Hypothalamus (tissue), 51 donors: Measurements from ENCODE around the gene LIFR.
A peak's percentile ranks its signal among the peaks of the same experiment; 100 is the strongest.
"Not testable (repeated sequence)": the region's sequence is repeated elsewhere in the genome, so short reads cannot be mapped to it uniquely, and the experiment has no call there.

Source experiments
- DNase-seq, 51 donors: peaks; one replicate each; lab custom pipeline; 2025; lab: John Stamatoyannopoulos, UW

Gene LIFR

DNA sequence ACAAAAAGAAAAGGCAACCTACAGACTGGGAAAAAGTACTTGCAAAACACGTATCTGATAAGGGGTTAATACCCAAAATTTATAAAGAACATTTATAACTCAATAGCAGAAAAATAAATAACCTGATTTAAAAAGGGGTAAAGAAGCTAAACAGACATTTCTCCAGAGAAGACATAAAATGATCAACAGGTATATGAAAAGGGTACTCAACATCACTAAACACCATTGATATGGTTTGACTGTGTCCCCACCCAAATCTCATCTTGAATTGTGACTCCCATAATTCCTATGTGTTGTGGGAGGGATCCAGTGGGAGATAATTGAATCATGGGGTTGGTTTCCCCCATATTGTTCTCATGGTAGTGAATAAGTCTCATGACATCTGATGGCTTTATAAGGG is 27.1 kb upstream of the LIFR start:
- no peak for DNase-seq

DNA sequence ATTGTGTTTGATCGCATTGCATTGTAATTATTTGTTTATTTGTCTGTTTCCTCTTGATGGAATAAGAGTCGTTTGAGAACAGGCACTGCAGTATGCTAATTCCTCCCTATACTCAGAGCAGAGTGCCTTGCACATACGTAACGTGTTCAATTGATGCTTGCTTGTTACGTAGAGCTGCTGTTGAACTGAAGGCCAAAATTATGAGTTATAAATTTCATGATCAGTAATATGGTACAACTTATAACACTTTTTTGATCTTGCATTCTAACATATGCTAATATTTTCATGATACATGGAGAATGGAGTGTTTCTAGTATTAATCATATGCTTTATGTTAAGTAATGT is 26.5 kb upstream of the LIFR start:
- no peak for DNase-seq

DNA sequence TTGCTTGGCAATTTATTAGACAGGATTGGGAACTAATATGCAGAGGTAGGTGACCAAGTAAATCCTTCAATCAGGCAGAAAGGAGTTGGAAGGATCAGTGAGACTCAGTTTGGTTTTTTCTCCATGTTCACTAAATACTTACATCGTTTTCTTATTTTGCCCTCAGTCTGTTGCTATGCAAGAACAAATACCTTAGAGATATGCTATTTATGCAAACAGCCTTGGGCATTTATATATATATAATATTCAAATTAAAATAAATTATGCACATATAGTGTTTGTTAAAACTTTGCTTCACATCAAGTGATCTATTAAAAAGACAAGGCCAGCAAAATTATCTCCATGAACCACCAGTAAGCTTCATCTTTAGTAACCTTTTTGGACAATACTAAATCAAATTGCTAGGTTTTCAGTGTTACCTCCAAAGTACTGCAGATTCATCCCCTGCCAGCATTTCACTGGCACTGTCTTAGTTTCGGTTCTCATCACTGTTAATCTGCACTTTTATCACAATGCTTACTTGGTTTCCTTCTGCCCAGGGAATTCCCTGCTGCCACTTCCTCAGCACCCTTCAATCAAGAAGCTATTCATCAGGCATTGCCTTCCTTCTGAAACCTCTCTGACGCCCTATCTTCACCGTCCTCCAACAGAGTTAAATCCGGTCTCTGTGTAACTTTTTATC is 26.0 kb upstream of the LIFR start:
- no peak for DNase-seq

DNA sequence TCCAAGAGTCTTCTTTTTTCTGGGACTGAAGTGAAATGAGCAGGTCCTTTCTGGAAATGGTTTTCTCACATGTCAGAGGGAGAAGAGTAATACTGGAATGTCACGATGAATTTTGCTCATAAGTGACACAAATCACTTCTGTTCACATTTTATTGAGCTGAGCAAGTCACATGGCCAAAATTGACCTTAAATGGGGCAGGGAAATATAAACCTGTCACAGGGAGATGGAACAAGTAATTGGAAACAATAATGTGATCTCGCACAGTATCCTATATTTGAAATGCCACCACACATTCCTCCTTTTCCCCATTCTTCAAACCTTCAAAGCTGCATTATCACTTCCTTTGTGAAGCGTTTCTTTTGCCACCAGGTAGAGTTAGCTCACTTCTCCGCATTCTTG is 25.2 kb upstream of the LIFR start:
- DNase-seq, result no peak

DNA sequence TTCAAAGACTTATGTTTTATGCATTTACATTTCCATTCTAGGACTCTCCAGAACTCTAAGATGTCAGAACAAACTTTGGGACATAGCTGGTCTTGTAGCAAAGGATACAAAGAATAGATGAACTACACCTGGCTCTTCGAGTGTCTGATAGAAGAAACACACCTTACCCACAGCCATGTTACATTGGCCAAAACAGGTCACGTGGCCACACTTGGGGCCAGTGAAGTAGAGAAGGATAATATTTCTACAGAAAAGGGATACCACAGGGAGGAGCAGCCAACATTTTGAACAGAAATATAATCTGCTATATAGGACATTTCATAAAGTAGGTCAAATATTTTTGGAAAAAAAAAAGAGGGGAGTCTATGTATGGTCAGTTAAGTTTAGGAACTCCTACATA is 22.7 kb upstream of the LIFR start:
- DNase-seq, result no peak

DNA sequence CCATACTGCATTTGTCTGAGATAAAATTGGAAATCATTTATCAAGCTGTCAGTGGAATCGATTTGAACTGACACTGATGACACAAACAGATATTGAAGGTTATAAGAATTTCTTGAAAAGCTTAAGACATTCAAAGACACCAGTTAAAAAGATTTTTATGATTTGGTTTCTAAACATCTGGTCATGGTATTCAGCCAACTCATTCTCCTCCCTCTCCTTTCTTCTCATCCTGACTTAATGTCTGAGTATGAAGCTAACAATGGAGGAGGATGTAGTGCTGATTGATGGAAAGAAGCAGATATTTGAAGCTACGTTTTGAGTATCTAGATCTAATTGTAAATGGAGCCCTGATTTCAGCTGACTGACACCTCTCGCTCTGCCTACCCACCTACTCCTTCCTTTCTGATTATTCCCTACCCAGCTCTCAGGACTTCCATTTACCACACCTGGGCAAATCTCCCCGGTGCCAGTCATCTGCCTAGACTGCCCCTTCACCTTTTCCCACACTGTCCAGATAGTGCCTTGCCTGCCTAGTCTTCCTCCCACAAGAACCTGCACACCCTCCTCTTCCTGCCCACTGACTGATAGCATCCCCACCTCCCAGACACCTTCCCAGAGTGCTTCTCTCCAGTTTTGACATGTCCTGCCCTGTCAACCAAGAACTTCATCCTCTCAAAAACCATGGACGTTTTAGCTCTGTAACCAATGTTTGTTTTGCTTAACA is 20.7 kb upstream of the LIFR start:
- DNase-seq, result no peak

DNA sequence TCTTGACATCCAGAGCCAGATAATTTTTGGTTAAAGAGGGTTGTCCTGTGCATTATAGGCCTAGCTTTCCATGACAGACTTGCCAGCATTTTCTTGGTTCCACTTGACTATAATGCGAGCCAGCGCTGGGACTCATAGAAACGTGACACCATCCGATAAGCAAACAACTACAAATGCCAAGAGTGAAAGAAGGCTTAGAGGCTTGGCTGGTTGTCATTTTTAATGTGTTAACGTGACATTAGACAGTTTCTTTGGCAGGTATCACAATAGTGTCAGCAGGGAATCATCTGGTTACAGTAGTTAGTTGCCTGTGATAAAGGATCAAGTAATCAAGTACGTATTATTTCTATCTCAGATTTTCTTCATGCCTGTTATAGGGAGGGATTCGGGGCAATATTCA is 20.0 kb upstream of the LIFR start:
- no peak for DNase-seq

DNA sequence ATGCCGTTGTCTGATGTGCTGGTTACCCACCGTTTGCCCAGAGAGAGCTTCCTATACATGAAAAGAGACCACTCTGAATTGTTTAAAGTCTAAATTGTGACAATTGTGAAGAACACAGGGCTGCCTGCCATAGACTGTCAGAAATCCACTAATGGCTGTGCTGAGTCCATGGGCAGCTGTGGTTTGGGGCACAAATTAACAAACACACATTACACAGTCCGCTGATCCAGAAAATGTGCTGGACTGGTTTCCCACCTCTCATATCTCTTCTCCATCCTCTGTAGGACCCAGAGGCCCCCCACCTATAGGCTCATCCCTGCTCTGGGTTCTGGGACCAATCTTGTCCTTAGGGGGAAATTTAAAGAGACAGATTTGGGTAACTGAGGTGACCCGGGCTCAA is 19.0 kb upstream of the LIFR start:
- DNase-seq, result no peak

DNA sequence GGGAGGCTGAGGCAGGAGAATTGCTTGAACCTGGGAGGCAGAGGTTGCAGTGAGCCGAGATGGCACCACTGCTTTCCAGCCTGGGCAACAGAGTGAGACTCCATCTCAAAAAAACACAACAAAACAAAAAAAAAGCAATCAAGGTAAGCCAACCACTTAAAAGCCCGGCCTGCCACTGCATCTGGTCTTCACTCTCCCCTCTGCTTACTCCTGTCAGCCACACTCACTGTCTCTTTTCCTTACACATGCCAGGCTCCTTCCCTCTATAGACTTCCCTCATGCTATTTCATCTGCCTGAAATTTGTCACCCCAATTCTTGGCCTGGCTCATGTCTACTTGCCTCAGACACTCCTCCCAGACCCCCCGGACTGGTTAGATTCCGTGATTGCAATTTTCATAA is 17.6 kb upstream of the LIFR start:
- DNase-seq, result no peak

DNA sequence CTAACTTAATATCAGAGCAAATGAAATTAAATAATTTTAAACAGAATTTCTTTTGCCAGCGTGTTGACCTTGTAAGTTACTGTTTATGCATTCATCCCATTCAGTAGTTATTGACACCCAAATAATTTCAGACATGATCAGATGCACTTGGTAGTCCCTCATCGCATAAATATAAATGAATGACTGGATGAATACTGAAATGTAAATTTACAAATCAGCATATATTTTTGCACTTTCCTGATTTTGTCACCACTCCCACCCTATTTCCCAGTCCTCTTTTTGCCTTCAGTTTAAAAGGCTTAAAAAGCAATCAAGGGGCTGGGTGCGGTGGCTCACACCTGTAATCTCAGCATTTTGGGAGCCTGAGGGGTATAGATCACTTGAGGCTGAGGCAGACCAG is 17.1 kb upstream of the LIFR start:
- DNase-seq, result no peak

DNA sequence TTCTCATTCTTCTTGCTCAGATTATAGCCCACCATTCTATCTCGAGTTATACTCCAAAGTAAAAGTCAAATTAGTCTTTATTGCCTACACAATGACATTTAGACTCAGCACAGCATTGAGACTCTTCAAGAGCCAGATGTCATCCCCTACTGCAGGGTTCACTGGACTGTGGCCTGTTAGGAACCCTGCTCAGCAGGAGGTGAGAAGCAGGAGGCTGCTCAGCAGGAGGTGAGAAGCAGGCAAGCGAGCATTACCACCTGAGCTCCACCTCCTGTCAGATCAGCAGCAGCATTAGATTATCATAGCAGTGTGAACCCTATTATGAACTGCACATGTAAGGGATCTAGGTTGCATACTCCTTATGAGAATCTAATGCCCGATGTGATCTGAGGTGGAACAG is 12.7 kb upstream of the LIFR start:
- no peak for DNase-seq

DNA sequence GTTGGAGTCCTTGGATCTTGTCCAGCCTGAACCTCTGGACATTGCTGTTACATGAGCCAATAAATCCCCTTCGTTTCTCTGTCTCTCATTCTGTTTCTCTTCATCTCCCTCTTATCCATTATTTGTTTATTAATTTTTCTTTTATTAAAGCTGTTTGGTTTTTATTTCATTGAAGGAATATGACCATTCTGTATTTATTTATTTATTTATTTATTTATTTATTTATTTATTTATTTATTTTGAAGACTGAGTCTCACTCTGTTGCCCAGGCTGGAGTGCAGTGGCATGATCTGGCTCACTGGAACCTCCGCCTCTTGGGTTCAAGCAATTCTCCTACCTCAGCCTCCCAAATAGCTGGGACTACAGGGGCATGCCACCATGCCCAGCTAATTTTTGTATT is 10.9 kb upstream of the LIFR start:
- not testable (repeated sequence) for DNase-seq

DNA sequence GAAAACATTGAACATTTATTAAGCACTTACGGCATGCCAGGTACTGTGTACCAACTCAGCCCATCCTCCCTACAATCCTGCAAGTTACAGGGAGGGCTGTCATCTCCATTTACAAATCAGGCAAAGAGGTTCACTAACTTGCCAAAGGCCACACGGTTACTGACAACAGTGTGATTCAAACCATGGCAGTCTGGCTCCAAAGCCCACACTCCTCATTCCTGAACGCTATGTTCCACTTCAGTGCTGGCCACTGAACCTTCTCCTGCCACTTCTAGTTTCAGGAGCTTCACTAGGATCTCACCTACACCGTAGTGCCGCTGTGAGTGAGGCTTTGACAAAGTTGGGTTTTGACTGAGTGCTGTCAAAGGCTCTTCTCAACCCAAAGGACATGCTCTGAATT is 7.2 kb upstream of the LIFR start:
- no peak for DNase-seq

DNA sequence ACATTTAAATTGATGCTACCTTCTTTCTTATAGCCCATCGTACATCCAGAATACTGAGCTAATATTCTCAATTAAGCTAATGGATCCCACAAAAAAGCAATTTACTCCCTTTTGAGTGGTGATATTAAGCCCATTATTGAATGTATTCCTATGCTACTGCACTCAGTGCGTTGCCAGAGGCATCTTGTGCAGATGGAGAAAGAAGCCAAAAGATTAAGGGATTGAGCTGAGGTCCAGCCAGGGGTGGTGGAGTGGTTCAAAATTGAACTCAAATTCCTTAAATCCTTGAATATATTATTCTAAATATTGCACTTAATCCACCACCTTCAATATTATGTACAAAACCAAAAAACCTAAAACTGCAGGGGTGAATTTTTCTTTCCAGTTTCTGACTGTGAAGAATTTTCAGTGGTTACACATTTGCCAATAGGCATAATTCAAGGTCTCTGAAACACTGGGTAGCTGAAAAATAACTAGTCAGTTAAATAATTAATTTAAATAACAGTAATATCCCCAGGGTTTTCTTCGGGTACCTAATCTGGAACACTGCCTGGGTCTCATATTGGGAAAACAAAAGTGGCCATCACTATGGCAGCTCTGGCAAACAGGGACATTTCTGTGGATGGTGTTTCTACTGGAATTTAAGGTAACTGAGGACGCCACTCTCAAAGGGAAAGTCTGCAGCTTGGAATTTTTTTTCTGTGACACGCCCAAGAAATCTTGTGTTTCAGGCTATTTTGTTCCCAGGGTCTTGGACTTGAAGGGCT is 6.2 kb upstream of the LIFR start:
- DNase-seq, result no peak

DNA sequence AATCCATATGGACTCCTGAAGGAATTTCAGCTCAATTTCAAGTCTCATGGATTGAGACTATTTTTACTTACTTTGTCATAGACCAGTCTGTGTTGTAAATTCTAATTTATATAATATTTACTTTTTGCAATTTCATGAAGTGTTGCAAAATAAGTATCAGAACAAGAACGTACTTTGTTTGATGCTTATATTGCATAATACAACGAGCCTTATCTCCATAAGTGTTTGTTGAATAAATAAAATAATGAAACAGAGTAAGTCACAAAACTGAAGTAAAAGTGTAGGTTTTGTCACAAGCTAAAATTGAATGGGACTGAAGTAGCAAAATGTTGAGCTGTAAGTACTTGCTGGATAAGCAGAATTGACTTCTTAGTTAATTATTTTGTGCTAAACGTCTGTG is 3.0 kb upstream of the LIFR start:
- no peak for DNase-seq

DNA sequence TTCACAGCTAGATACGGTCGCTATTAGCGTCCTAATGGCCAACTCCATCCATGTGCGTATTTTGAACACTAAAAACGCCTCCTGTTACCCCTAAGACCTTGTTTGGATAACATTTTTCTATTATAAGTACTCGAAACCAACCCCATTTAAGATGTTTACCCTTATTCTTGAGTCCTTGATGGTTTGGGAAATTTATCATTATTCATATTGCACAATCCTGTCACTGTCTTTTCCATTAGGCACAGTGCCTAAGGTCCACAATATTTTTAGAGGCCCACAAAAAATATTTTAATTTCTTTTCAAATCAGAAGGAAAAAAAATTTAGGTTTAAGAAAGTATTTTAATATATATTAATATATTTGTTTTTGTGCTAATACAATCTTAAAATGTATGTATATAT is 1.3 kb upstream of the LIFR start:
- no peak for DNase-seq

DNA sequence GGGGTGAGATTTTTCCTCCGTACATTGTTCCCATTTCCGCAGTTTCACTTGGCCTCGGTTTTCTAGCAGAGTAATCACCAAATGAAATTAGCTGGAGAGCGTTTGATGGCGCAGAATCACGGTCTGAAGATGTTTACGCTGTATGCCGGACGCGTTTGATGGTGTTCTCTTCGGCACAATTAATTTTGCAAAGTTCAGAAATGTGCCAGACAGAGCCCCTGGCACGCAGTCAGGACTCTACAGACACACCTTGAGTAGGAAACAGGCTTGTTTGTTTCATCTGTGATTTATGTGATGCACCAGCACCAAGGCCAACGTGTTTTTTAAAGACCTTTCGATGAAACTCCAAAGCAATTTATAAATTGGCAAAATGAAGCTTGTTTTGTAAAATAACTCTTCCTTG is 863 bp upstream of the LIFR start:
- DNase-seq, result peak in 4 of 51 donors; percentile 44 to 77 (median 64)

DNA sequence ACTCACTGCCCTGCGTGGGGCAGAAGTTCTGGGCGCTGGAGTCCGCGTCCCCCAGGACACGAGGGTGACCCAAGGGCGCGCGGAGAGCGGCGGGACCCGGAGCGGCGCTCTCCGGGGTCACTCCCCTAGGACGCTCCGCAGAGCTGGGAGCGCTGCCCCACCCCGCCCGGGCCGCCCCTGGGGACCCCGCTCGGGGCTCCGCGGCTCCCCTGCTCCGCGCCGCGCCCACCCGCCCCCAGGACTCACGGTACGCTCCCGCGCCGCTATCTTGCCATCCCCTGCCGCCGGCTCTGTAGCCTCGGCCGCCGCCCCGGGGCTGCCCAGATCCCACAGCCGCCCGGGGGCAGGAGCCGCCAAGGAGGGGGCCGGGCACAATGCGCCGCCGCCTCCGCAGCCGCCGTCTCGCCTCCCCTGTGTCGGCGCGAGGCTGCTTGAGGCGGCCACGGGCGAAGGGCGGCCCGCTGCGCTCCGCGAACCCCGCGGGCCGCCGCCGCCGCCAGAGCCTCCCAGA is 303 bp downstream of the LIFR start:
- peak in 6 of 51 donors; percentile 39 to 72 (median 53) for DNase-seq

DNA sequence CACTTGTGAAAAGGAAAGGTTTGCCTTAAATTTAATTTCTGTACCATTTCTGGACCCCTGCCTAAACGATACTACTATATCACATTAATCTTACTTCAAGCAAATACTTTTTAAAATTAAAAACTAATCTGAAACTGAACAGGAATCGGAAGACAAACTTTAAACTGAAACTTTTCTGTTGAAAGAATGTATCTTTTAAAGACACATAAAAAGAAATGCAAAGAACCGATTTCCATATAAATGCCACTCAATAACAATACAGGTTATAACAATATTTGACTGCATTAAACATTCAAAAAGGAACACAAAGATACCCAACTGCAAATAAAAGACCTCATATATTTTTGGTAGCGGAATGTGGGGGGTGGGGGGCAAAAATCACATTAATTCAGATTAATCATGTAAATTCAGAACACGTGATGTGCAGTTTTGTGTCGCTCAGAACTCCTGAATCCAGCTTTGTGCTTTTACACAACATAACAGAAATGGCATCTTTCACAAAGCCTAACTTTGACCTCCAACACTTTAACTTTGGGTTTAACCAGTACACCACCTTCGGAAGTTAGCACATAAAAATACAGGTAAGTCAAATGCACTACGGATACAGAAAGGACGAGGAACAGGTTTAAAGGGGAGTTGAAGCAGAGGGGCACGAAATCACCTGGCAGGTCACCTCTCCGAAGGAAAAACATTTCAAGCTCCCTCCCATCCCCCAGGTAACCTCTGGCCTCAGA is 925 bp downstream of the LIFR start:
- DNase-seq, result peak in 1 of 51 donors; percentile 57

DNA sequence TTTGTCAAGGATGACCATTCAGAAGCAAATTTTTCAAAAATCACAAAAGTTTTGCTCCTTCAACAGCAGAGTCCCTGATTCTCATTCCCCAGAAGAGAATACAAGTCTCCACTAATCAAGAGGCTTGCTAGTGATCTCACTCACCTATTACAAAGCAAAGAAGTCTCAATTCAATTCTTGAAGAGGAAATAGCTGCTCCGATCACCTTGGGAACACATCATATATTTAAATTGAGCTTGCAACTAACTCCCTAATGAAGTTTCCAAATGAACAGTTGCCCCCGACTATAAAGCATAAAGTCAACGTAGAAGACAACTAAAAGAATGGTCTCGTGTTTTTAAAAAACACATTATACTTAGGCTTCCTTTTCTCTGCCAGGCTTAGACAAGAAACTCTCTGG is 1.6 kb downstream of the LIFR start:
- peak in 1 of 51 donors; percentile 76 for DNase-seq

DNA sequence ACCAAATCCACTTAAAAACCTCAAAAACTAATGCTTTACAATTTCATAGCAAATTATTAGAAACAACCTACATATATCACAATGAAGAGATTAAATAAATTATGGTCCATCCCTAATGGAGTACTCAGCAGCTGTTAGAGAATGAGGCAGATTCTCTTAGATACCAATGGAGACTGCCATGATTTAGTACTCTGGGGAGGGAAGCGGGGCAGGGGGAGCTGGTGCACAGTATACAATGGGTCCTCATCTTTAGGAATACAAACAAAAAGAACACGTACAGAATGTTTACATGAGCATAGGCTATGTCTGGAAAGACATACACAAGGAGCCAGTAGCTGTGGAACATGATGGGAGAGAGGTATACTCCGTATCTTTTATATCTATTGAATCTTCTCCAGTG is 2.0 kb downstream of the LIFR start:
- no peak for DNase-seq
